ENCODE measurements around the gene BANF1. TPM values are rescaled to one million over a fixed set of nuclear protein-coding genes. Genes with fewer than 3 reads are reported as not detected.

The BANF1 gene
- total RNA-seq, 1 experiment from 2014 or later = 124 TPM

DNA sequence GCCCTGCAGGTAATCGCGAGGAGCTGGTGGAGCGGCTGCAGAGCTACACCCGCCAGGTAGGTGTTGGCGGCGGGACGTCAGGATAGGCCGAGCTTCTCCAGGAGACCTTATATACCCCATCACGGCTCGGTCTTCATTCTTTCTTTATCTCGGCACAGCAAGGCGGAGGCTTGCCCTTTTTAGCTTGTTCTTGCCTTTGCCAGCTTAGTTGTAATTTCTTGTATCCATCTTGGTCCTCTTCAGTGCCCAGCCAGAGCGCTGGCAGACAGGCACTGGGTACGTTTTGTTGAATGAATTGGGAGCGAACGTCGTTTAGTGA lies 50.3 kb downstream of the BANF1 start:
- peak overlapping the region; percentile 94 for H3K9ac ChIP-seq (ENCODE audit: low read length)
- H3K9me2 ChIP-seq (replicated peaks; ENCODE audit: low read length) = no peaks in the 10 kb centered on the region
- H3K4me1 ChIP-seq (ENCODE audit: insufficient read depth, low read length) = peaks cover 18% of the 10 kb centered on the region
- no peak for ATAC-seq
- H3K4me2 ChIP-seq (ENCODE audit: low read length) = peak overlapping the region; percentile 90
- peaks cover 37% of the 10 kb centered on the region for H3K79me2 ChIP-seq (ENCODE audit: low read length)
- peak overlapping the region; percentile 93 for H3K4me3 ChIP-seq (ENCODE audit: low read length)
- H3K36me3 ChIP-seq (ENCODE audit: low read depth, low read length) = peaks cover 30% of the 10 kb centered on the region
- H4K20me1 ChIP-seq (ENCODE audit: low read length) = no peaks in the 10 kb centered on the region
- DNase-seq = no peak
- H2AFZ ChIP-seq (ENCODE audit: low read length) = peak overlapping the region; percentile 72
- ChIA-PET POLR2A (ENCODE audit: unreplicated experiment) (no interaction called here), CTCF (no interaction called here)
- no peaks in the 10 kb centered on the region for H3K27me3 ChIP-seq (ENCODE audit: low read length)
- intact Hi-C loops (cut with micrococcal nuclease) = loop anchor here (2.0 kb wide), 1 partner anchor 50 kb away; the partner anchor contains the start of genes BANF1 and EIF1AD
- no peaks in the 10 kb centered on the region for H3F3A ChIP-seq (ENCODE audit: low read length, unreplicated experiment)
- TSS peak; percentile 72 for BruUV-seq (replicated peaks)
- TF ChIP-seq, protein P1, sequence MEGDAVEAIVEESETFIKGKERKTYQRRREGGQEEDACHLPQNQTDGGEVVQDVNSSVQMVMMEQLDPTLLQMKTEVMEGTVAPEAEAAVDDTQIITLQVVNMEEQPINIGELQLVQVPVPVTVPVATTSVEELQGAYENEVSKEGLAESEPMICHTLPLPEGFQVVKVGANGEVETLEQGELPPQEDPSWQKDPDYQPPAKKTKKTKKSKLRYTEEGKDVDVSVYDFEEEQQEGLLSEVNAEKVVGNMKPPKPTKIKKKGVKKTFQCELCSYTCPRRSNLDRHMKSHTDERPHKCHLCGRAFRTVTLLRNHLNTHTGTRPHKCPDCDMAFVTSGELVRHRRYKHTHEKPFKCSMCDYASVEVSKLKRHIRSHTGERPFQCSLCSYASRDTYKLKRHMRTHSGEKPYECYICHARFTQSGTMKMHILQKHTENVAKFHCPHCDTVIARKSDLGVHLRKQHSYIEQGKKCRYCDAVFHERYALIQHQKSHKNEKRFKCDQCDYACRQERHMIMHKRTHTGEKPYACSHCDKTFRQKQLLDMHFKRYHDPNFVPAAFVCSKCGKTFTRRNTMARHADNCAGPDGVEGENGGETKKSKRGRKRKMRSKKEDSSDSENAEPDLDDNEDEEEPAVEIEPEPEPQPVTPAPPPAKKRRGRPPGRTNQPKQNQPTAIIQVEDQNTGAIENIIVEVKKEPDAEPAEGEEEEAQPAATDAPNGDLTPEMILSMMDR (conservative IDR thresholded peaks at IDR 0.05; ENCODE audit: low read depth, low read length) = no peak
- TF ChIP-seq EZH2 (IDR thresholded peaks at IDR 0.05; ENCODE audit: low read length, unreplicated experiment) (no peak), EZH2phosphoT487 (IDR thresholded peaks at IDR 0.05; ENCODE audit: borderline replicate concordance, low read length) (no peak)
- no peaks in the 10 kb centered on the region for H3K9me3 ChIP-seq (ENCODE audit: low read length)
- peak overlapping the region; percentile 28 for H3K27ac ChIP-seq (ENCODE audit: low read length)

Other genes with a start within 250 kb of the BANF1 start
- gene AP5B1, start 221.5 kb upstream of the BANF1 start, total RNA-seq (2014; rRNA removed) = 24.2 and 31.4 TPM in 2 replicates
- gene OVOL1, start 215.4 kb upstream of the BANF1 start, total RNA-seq (2014; rRNA removed) = 17.1 and 18.1 TPM in 2 replicates
- not detected in 2 replicates for gene SNX32, start 168.5 kb upstream of the BANF1 start, total RNA-seq (2014; rRNA removed)
- gene CFL1, start 144.3 kb upstream of the BANF1 start, total RNA-seq (2014; rRNA removed) = 2,710 and 3,139 TPM in 2 replicates
- 82.0 and 94.6 TPM in 2 replicates for gene MUS81, start 142.1 kb upstream of the BANF1 start, total RNA-seq (2014; rRNA removed)
- gene EFEMP2, start 129.7 kb upstream of the BANF1 start, total RNA-seq (2014; rRNA removed) = 2.6 and 4.5 TPM in 2 replicates
- 0.11 TPM in 1 of 2 replicates, not detected in the other for gene CTSW, start 122.7 kb upstream of the BANF1 start, total RNA-seq (2014; rRNA removed)
- gene FIBP, start 114.0 kb upstream of the BANF1 start, total RNA-seq (2014; rRNA removed) = 221 TPM in 2 replicates
- gene CCDC85B, start 111.8 kb upstream of the BANF1 start, total RNA-seq (2014; rRNA removed) = 207 and 280 TPM in 2 replicates
- 656 and 851 TPM in 2 replicates for gene FOSL1, start 102.1 kb upstream of the BANF1 start, total RNA-seq (2014; rRNA removed)
- gene C11orf68, start 83.4 kb upstream of the BANF1 start, total RNA-seq (2014; rRNA removed) = 61.3 and 82.0 TPM in 2 replicates
- 944 and 1,531 TPM in 2 replicates for gene DRAP1, start 83.1 kb upstream of the BANF1 start, total RNA-seq (2014; rRNA removed)
- gene TSGA10IP, start 57.0 kb upstream of the BANF1 start, total RNA-seq (2014; rRNA removed) = not detected in 2 replicates
- 240 and 267 TPM in 2 replicates for gene SART1, start 40.8 kb upstream of the BANF1 start, total RNA-seq (2014; rRNA removed)
- gene EIF1AD, start 346 bp upstream of the BANF1 start, total RNA-seq (2014; rRNA removed) = 70.1 and 77.0 TPM in 2 replicates
- gene CST6, start 9.5 kb downstream of the BANF1 start, total RNA-seq (2014; rRNA removed) = 74.5 and 84.2 TPM in 2 replicates
- gene CATSPER1, start 24.0 kb downstream of the BANF1 start, total RNA-seq (2014; rRNA removed) = 0.17 and 1.1 TPM in 2 replicates
- not detected in 2 replicates for gene GAL3ST3, start 46.7 kb downstream of the BANF1 start, total RNA-seq (2014; rRNA removed)
- gene SF3B2, start 49.9 kb downstream of the BANF1 start, total RNA-seq (2014; rRNA removed) = 241 and 318 TPM in 2 replicates
- 28.7 and 31.5 TPM in 2 replicates for gene PACS1, start 67.8 kb downstream of the BANF1 start, total RNA-seq (2014; rRNA removed)

Data from PC-3 (cell line).